ENCODE results near the gene PLIN4. TPM values are rescaled to one million over a fixed set of nuclear protein-coding genes. Genes with fewer than 3 reads are reported as not detected.

PLIN4 gene
- total RNA-seq, 4 donors from 2014 or later, result 1.3 to 6.6 (median 3.7) TPM

DNA sequence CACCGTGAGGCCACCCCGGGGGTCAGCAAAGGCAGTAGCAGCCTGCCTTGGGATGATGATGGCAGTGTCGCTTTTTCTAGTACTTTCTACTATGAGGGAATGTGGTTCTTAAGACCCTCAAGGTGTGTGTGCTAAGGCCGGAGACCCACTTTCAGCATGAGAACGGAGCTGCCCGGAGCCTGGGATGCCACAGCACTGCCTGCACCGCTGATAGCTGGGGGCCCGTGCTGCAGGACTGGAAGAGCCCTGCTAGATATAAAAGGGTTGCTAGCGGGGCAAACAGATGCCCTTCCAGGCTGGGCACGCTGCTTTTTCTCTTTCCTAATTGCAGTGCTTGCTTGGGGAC, 14.5 kb downstream of the PLIN4 start:
- TF ChIP-seq POLR2A (IDR thresholded peaks at IDR 0.05) (no peak), CTCF (IDR thresholded peaks at IDR 0.05) (no peak)
- Histone ChIP-seq H3K4me3 (replicated peaks in 1 of 3) (no peak overlapping the region), H3K4me1 (no peaks in the 10 kb centered on the region), H3K27ac (no peak overlapping the region), H3K27me3 (no peaks in the 10 kb centered on the region), H3K36me3 (peaks cover 32% of the 10 kb centered on the region in 2 donors), H3K9me3 (no peaks in the 10 kb centered on the region)
- WGBS, 2 donors, result 90 to 95% methylated on average over 9 to 10 of the region's 10 CpGs
- DNase-seq, result no peak
- intact Hi-C loops (cut with DNase I), result no loop called here

- Histone ChIP-seq H3K36me3 (peaks cover 37% of the 10 kb centered on the region in 2 donors), H3K27me3 (no peaks in the 10 kb centered on the region), H3K9me3 (no peaks in the 10 kb centered on the region), H3K4me1 (no peaks in the 10 kb centered on the region), H3K4me3 (replicated peaks in 1 of 3) (no peak overlapping the region), H3K27ac (no peak overlapping the region)
- no peak for DNase-seq
- intact Hi-C loops (cut with DNase I), result no loop called here
- WGBS, 2 donors, result 80 to 92% methylated on average over 1 to 15 of the region's 25 CpGs
- no peak for TF ChIP-seq CTCF (IDR thresholded peaks at IDR 0.05)
- TF ChIP-seq POLR2A (IDR thresholded peaks at IDR 0.05), result no peak
These were observed 15.0 kb downstream of the PLIN4 start for GRCh38 chr19:4503132-4503824.

DNA sequence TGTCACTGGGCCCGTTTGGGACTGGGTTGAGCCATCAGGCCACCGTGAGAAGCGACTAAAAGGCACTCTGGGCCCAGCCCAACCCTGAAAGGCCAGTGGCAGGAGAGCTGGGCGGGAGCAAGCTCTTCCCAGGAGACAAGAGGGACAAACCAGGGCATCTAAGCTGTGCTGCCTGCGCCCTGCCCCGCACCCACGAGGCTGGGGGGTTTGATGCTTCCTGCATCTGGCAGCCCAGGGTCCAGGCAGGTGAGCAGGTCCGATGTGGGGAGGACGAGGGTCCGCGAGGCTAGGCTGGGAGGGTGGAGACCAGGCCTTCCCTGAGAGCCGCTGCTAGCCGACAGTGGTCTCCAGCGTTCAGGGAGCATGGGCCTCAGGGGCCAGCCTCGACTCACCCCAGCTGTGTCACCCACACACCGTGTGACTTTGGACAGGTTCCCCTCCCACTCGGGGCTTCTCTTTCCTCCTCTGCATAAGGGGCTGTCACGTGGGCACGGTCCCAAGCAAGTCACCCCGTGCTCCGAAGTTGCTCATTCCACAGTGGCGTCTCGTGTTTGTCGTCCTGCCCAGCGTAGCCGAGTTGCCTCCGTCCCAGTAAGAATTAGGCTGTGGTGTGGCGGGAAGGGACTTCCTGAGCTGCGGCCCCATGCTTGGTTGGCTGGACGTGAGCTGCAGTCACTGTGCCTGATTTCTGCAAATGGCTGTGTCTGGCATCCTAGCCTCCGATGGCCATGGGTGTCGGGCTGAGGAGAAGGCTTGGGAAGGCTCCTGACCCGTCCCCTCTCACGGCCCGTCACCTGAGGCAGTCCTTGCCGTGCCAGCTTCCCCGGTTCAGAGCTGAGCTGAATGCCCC, 15.8 kb downstream of the PLIN4 start:
- Histone ChIP-seq H3K27ac (no peak overlapping the region), H3K9me3 (no peaks in the 10 kb centered on the region), H3K27me3 (no peaks in the 10 kb centered on the region), H3K4me3 (replicated peaks in 1 of 3) (no peak overlapping the region), H3K36me3 (peaks cover 44 to 45% of the 10 kb centered on the region in 2 donors), H3K4me1 (no peaks in the 10 kb centered on the region)
- intact Hi-C loops (cut with DNase I), result no loop called here
- DNase-seq, result no peak
- TF ChIP-seq POLR2A (IDR thresholded peaks at IDR 0.05), result no peak
- no peak for TF ChIP-seq CTCF (IDR thresholded peaks at IDR 0.05)
- 80 to 91% methylated on average over 22 to 37 of the region's 37 CpGs for WGBS, 2 donors

- TF ChIP-seq CTCF (IDR thresholded peaks at IDR 0.05), result no peak
- TF ChIP-seq POLR2A (IDR thresholded peaks at IDR 0.05), result no peak
- no peak for DNase-seq
- Histone ChIP-seq H3K27ac (no peak overlapping the region), H3K9me3 (no peaks in the 10 kb centered on the region), H3K36me3 (peaks cover 48 to 51% of the 10 kb centered on the region in 2 donors), H3K4me1 (no peaks in the 10 kb centered on the region), H3K27me3 (no peaks in the 10 kb centered on the region), H3K4me3 (replicated peaks in 1 of 3) (no peak overlapping the region)
- intact Hi-C loops (cut with DNase I), result no loop called here
- 83 to 89% methylated on average over 19 to 23 of the region's 25 CpGs for WGBS, 2 donors
These were observed 16.6 kb downstream of the PLIN4 start for GRCh38 chr19:4501691-4502090.
